GM23248 (cell line): ENCODE data around the gene TRMT112.

Source experiments
- EZH2 ChIP-seq: fragments of 200-600 bp; sonication (generic); IDR thresholded peaks from 2 replicates; pipeline ENCODE4 v1.6.1; 2018; ENCODE audit warnings: antibody characterized with exemption, mild to moderate bottlenecking; ENCODE audit not compliant: insufficient read depth, poor library complexity, severe bottlenecking
- EZH2phosphoT487 ChIP-seq: fragments of 200-600 bp; sonication (generic); IDR thresholded peaks from 2 replicates; pipeline ENCODE4 v1.6.1; 2018; ENCODE audit warnings: antibody characterized with exemption, moderate library complexity, mild to moderate bottlenecking, low read depth; ENCODE audit not compliant: insufficient read depth

DNA sequence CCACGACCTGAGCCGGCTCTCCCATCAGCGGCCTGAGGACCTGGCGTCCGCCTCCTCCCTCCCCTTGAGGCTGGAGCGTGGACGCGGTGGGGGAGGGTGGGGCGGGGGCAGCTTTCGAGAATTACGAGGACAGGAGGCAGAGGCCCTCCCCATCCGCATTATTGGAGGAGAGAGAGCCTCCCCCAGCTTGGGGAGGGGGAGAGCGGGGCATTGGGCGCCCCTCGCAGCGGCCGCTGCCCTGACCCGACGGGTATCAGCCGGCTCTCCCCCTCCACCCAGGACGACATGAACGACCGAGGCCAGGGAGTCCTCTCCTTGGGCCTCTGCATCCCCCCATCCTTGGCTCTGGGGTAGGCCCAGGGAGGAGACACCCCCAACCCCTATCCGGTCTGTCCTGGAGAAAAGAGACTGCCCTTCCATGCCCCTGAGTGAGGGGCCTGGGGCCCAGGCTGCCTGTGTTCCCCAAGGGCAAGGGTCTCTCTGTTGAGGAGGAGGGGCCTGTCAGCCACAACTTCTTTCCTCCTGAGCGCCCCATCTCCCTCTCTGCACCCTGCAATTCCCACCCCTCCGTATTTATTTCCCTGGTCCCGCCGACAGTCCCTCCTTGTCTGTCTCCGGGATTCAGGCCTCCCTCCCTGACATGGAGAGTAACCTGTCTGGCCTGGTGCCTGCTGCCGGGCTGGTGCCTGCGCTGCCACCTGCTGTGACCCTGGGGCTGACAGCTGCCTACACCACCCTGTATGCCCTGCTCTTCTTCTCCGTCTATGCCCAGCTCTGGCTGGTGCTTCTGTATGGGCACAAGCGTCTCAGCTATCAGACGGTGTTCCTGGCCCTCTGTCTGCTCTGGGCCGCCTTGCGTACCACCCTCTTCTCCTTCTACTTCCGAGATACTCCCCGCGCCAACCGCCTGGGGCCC lies 31.2 kb downstream of the TRMT112 start:
- no peak for TF ChIP-seq EZH2
- no peak for TF ChIP-seq EZH2phosphoT487
